ENCODE data around the gene CRYL1.

Gene CRYL1

GRCh38 chr13:20370815-20371421 lies 154.7 kb downstream of the CRYL1 start:
- peak; percentile 81 for DNase-seq (ENCODE audit: low spot score)

- DNase-seq (ENCODE audit: low spot score), result peak; percentile 78
Measured at GRCh38 chr13:20369886-20370361, 155.7 kb downstream of the CRYL1 start.

GRCh38 chr13:20366056-20366455 lies 159.6 kb downstream of the CRYL1 start:
- no peak for DNase-seq (ENCODE audit: low spot score)

GRCh38 chr13:20363603-20364002 lies 162.1 kb downstream of the CRYL1 start:
- DNase-seq (ENCODE audit: low spot score), result peak; percentile 81

GRCh38 chr13:20363172-20363571 lies 162.5 kb downstream of the CRYL1 start:
- no peak for DNase-seq (ENCODE audit: low spot score)

- no peak for DNase-seq (ENCODE audit: low spot score)
Measured at GRCh38 chr13:20362484-20363041, 163.1 kb downstream of the CRYL1 start.

- peak; percentile 77 for DNase-seq (ENCODE audit: low spot score)
Measured at GRCh38 chr13:20360835-20361412, 164.7 kb downstream of the CRYL1 start.

GRCh38 chr13:20360041-20360491 lies 165.6 kb downstream of the CRYL1 start:
- peak; percentile 71 for DNase-seq (ENCODE audit: low spot score)

- DNase-seq (ENCODE audit: low spot score), result peak; percentile 98
Measured at GRCh38 chr13:20359335-20359734, 166.3 kb downstream of the CRYL1 start.

- DNase-seq (ENCODE audit: low spot score), result no peak
Measured at GRCh38 chr13:20358022-20358421, 167.6 kb downstream of the CRYL1 start.

- no peak for DNase-seq (ENCODE audit: low spot score)
Measured at GRCh38 chr13:20356444-20356843, 169.2 kb downstream of the CRYL1 start.

- no peak for DNase-seq (ENCODE audit: low spot score)
Measured at GRCh38 chr13:20354722-20355121, 170.9 kb downstream of the CRYL1 start.

GRCh38 chr13:20353973-20354372 lies 171.7 kb downstream of the CRYL1 start:
- DNase-seq (ENCODE audit: low spot score), result peak; percentile 43
